Measurements from ENCODE around the gene ZBTB16. TPM values are rescaled to one million over a fixed set of nuclear protein-coding genes. Genes with fewer than 3 reads are reported as not detected.
A peak's percentile ranks its signal among the peaks of the same experiment; 100 is the strongest.

Gene ZBTB16
- total and polyA plus RNA-seq, 4 donors: 8.9 to 140 (median 34.5) TPM

DNA sequence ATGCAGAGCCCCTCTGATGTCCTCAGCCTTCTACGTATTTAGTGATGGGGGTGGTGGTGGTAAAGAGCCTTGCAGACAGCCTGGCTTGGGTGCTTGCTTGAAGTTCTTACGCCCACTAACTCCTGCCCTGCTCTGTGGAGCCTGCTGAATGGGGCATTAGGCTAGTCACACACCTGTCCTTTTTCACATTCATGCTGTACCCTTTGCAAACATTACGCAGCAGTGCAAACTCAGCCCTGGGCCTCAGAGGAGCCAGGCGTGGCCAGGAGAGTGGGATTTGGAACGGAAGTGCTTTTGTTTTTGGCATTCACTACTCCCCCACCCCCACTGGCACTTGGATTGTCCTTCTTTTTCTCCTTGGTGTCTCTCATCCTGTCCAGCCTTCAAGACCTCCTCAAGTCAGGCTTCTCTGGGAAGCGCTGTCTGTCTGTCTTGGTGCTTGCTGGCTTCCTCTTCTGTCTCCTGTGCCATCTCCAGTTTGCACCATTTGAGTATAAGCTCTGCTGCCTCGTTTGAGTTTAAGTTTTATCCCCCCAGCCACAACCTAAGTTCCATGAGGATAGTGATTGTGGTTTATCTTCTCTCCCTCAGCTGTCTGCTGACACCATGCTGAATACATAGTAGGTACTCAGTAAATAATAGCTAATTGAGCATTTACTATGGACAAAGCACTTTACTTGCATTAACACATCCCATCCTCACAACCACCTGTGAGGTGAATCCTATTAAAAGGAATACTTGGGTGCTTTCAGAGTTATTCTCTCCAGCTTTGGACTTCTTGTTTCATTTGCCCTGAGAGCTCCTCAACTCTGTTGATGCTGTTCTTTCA lies 26.7 kb downstream of the ZBTB16 start:
- Histone ChIP-seq H3K4me3 (ENCODE audit: low read depth in 1 of 3, low read length in 3 of 3) (no peak overlapping the region), H3K36me3 (ENCODE audit: control insufficient read depth in 4 of 4, insufficient read depth in 3 of 4, low read depth in 1 of 4, low read length in 3 of 4) (peaks cover 0 to 7% (median 2%) of the 10 kb centered on the region in 4 donors), H3K27ac (ENCODE audit: low read depth in 1 of 2, low read length in 2 of 2) (peak overlapping the region; percentile 2 to 36), H3K9me3 (ENCODE audit: control insufficient read depth in 4 of 4, low read length in 3 of 4) (no peaks in the 10 kb centered on the region), H3K4me1 (ENCODE audit: control insufficient read depth in 4 of 4, insufficient read depth in 4 of 4, low read length in 3 of 4) (peaks cover 42 to 81% (median 63%) of the 10 kb centered on the region in 4 donors), H3K9ac (ENCODE audit: low read depth in 1 of 2, low read length in 2 of 2) (no peak overlapping the region), H3K27me3 (ENCODE audit: control insufficient read depth in 4 of 4, insufficient read depth in 4 of 4, low read length in 3 of 4) (no peaks in the 10 kb centered on the region)
- no peak for DNase-seq (ENCODE audit: low spot score)
- TF ChIP-seq HNF4A (conservative IDR thresholded peaks at IDR 0.05): peak; percentile 33 to 46
- no peak for TF ChIP-seq TAF1 (conservative IDR thresholded peaks at IDR 0.05)
- no peak for TF ChIP-seq HNF4G (IDR thresholded peaks at IDR 0.05)
- no peak for TF ChIP-seq EGR1 (IDR thresholded peaks at IDR 0.05; ENCODE audit: low read depth in 2 of 2)
- TF ChIP-seq, protein P1, sequence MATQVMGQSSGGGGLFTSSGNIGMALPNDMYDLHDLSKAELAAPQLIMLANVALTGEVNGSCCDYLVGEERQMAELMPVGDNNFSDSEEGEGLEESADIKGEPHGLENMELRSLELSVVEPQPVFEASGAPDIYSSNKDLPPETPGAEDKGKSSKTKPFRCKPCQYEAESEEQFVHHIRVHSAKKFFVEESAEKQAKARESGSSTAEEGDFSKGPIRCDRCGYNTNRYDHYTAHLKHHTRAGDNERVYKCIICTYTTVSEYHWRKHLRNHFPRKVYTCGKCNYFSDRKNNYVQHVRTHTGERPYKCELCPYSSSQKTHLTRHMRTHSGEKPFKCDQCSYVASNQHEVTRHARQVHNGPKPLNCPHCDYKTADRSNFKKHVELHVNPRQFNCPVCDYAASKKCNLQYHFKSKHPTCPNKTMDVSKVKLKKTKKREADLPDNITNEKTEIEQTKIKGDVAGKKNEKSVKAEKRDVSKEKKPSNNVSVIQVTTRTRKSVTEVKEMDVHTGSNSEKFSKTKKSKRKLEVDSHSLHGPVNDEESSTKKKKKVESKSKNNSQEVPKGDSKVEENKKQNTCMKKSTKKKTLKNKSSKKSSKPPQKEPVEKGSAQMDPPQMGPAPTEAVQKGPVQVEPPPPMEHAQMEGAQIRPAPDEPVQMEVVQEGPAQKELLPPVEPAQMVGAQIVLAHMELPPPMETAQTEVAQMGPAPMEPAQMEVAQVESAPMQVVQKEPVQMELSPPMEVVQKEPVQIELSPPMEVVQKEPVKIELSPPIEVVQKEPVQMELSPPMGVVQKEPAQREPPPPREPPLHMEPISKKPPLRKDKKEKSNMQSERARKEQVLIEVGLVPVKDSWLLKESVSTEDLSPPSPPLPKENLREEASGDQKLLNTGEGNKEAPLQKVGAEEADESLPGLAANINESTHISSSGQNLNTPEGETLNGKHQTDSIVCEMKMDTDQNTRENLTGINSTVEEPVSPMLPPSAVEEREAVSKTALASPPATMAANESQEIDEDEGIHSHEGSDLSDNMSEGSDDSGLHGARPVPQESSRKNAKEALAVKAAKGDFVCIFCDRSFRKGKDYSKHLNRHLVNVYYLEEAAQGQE (IDR thresholded peaks at IDR 0.05): no peak
- TF ChIP-seq RXRA (IDR thresholded peaks at IDR 0.05): peak in 1 of 2 donors; percentile 51
- no peak for TF ChIP-seq YY1 (IDR thresholded peaks at IDR 0.05)
- no peak for TF ChIP-seq FOXA2 (IDR thresholded peaks at IDR 0.05)
- TF ChIP-seq GABPA (IDR thresholded peaks at IDR 0.05 in 1 of 2, conservative IDR thresholded peaks at IDR 0.05 in 1 of 2): peak in 1 of 2 donors; percentile 56
- no peak for TF ChIP-seq NR2F2 (IDR thresholded peaks at IDR 0.05)
- peak in 1 of 2 donors; percentile 16 for TF ChIP-seq JUND (IDR thresholded peaks at IDR 0.05)
- peak in 1 of 2 donors; percentile 49 for TF ChIP-seq RAD21 (IDR thresholded peaks at IDR 0.05)
- peak; percentile 33 for TF ChIP-seq SP1 (IDR thresholded peaks at IDR 0.05)
- TF ChIP-seq, protein P2, sequence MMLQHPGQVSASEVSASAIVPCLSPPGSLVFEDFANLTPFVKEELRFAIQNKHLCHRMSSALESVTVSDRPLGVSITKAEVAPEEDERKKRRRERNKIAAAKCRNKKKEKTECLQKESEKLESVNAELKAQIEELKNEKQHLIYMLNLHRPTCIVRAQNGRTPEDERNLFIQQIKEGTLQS (IDR thresholded peaks at IDR 0.05): no peak
- TF ChIP-seq FOXA1 (IDR thresholded peaks at IDR 0.05): no peak
- TF ChIP-seq, protein P3, sequence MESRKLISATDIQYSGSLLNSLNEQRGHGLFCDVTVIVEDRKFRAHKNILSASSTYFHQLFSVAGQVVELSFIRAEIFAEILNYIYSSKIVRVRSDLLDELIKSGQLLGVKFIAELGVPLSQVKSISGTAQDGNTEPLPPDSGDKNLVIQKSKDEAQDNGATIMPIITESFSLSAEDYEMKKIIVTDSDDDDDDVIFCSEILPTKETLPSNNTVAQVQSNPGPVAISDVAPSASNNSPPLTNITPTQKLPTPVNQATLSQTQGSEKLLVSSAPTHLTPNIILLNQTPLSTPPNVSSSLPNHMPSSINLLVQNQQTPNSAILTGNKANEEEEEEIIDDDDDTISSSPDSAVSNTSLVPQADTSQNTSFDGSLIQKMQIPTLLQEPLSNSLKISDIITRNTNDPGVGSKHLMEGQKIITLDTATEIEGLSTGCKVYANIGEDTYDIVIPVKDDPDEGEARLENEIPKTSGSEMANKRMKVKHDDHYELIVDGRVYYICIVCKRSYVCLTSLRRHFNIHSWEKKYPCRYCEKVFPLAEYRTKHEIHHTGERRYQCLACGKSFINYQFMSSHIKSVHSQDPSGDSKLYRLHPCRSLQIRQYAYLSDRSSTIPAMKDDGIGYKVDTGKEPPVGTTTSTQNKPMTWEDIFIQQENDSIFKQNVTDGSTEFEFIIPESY (IDR thresholded peaks at IDR 0.05): no peak
- TF ChIP-seq, protein P4, sequence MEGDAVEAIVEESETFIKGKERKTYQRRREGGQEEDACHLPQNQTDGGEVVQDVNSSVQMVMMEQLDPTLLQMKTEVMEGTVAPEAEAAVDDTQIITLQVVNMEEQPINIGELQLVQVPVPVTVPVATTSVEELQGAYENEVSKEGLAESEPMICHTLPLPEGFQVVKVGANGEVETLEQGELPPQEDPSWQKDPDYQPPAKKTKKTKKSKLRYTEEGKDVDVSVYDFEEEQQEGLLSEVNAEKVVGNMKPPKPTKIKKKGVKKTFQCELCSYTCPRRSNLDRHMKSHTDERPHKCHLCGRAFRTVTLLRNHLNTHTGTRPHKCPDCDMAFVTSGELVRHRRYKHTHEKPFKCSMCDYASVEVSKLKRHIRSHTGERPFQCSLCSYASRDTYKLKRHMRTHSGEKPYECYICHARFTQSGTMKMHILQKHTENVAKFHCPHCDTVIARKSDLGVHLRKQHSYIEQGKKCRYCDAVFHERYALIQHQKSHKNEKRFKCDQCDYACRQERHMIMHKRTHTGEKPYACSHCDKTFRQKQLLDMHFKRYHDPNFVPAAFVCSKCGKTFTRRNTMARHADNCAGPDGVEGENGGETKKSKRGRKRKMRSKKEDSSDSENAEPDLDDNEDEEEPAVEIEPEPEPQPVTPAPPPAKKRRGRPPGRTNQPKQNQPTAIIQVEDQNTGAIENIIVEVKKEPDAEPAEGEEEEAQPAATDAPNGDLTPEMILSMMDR (IDR thresholded peaks at IDR 0.05; ENCODE audit: low read depth, low read length, missing input control): no peak
- TF ChIP-seq, protein P5, sequence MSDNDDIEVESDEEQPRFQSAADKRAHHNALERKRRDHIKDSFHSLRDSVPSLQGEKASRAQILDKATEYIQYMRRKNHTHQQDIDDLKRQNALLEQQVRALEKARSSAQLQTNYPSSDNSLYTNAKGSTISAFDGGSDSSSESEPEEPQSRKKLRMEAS (IDR thresholded peaks at IDR 0.05): no peak
- WGBS: 41% methylated on average over 7 of the region's 7 CpGs

All from liver (tissue), 9 donors.